Adrenal gland (tissue), 5 donors: ENCODE measurements around the gene SPATA4.

ENCODE experiments used
- CTCF ChIP-seq, 6 experiments: fragments of 450-650 bp in 4 of 6; fragments of 200-600 bp in 2 of 6; sonication (generic) in 1 of 6; IDR thresholded peaks; 1 replicate in 5 of 6; 2 replicates in 1 of 6; pipeline versions ENCODE4 v1.5.1 to v1.8.0; 2016 to 2021; ENCODE audit warnings: antibody characterized with exemption in 6 of 6, mild to moderate bottlenecking in 2 of 6, moderate library complexity in 1 of 6
- POLR2A ChIP-seq, 2 donors: fragments of 450-650 bp; IDR thresholded peaks; one replicate each; pipeline ENCODE4 v1.6.1; 2017; ENCODE audit warnings: antibody characterized with exemption in 2 of 2, mild to moderate bottlenecking in 2 of 2, moderate library complexity in 1 of 2
- donor health status: DM: no; HTN: no; CAD: no.

- TF ChIP-seq POLR2A (IDR thresholded peaks at IDR 0.05), result no peak
- no peak for TF ChIP-seq CTCF (IDR thresholded peaks at IDR 0.05)
Measured at GRCh38 chr4:176137631-176138030, 57.8 kb downstream of the SPATA4 start.
